Endothelial cell of umbilical vein (primary cell): ENCODE measurements around the gene CHRD. TPM values are rescaled to one million over a fixed set of nuclear protein-coding genes. Genes with fewer than 3 reads are reported as not detected.

Experiments
- BruUV-seq: library from RNA; stranded (reverse); fragments of 400-500 nt; replicated peaks from 2 replicates; lab custom pipeline; 2021; lab: Mats Ljungman, UMichigan
- CTCF ChIA-PET: fragments of 300-600, 350-600 bp; sonication (Branson Sonifier 250); formaldehyde crosslinking; loops from one replicate; lab custom pipeline; 2021; ENCODE audit warnings: antibody characterized with exemption, inconsistent platforms; lab: Charles Lee
- POLR2A ChIA-PET: fragments of 300-600, 350-600 bp; sonication (Branson Sonifier 250); formaldehyde crosslinking; loops from one replicate; lab custom pipeline; 2021; ENCODE audit warnings: antibody characterized with exemption, inconsistent platforms; lab: Charles Lee
- DNase-seq: peaks from one replicate; pipeline ENCODE4 v3.0.0-alpha.2; 2011; ENCODE audit warnings: low read depth, low spot score
- FAIRE-seq: peaks from 2 replicates; lab custom pipeline; 2011; peaks lifted over from hg19 to GRCh38; lab: Jason Lieb, UNC
- H2AFZ ChIP-seq: 2 replicates; pipeline ENCODE4 v1.6.0; 2012; ENCODE audit warnings: low read depth, low read length, control low read depth, inconsistent platforms
- H3K27ac ChIP-seq: 2 replicates; pipeline ENCODE4 v1.5.1; 2011; ENCODE audit warnings: low read depth, mild to moderate bottlenecking, control low read depth, low read length, moderate library complexity; ENCODE audit not compliant: insufficient read depth
- H3K27me3 ChIP-seq, 2 experiments: 2 replicates each; pipeline versions ENCODE4 v1.6.0 to v1.6.1; 2011; ENCODE audit warnings: low read length in 2 of 2, mixed read lengths in 1 of 2; ENCODE audit not compliant: control insufficient read depth in 2 of 2, insufficient read depth in 2 of 2
- H3K36me3 ChIP-seq, 2 experiments: 2 replicates in 1 of 2; 3 replicates in 1 of 2; pipeline ENCODE4 v1.5.1; 2011; ENCODE audit warnings: low read length in 2 of 2, mild to moderate bottlenecking in 1 of 2, moderate library complexity in 1 of 2; ENCODE audit not compliant: control insufficient read depth in 2 of 2, insufficient read depth in 2 of 2; ENCODE audit errors: extremely low read depth in 1 of 2
- H3K4me1 ChIP-seq: 3 replicates; pipeline ENCODE4 v1.5.1; 2011; ENCODE audit warnings: mild to moderate bottlenecking, low read length; ENCODE audit not compliant: control insufficient read depth, insufficient read depth; ENCODE audit errors: extremely low read depth
- H3K4me2 ChIP-seq: 2 replicates; pipeline ENCODE4 v1.6.1; 2011; ENCODE audit warnings: low read length, control low read depth, mixed read lengths; ENCODE audit not compliant: insufficient read depth
- H3K4me3 ChIP-seq, 3 experiments: fragments of 200-600 bp in 1 of 3; sonication (generic), shearing (Covaris generic) in 1 of 3; replicated peaks in 1 of 3; 2 replicates each; pipeline ENCODE4 v1.5.1; 2011 to 2016; ENCODE audit warnings: control low read depth in 3 of 3, low read length in 3 of 3, mild to moderate bottlenecking in 2 of 3, inconsistent platforms in 1 of 3, low read depth in 1 of 3, moderate library complexity in 1 of 3; ENCODE audit not compliant: insufficient read depth in 1 of 3
- H3K79me2 ChIP-seq: 2 replicates; pipeline ENCODE4 v1.6.0; 2012; ENCODE audit warnings: low read length, inconsistent platforms; ENCODE audit not compliant: control insufficient read depth, insufficient read depth
- H3K9ac ChIP-seq: replicated peaks from 2 replicates; pipeline ENCODE3; 2011; ENCODE audit warnings: low read length, control low read depth; ENCODE audit not compliant: insufficient read depth; ENCODE audit errors: extremely low read depth
- H3K9me1 ChIP-seq: replicated peaks from 3 replicates; pipeline ENCODE4 v1.6.0; 2011; ENCODE audit warnings: mild to moderate bottlenecking, low read length; ENCODE audit not compliant: control insufficient read depth, insufficient read depth; ENCODE audit errors: extremely low read depth
- H3K9me3 ChIP-seq: replicated peaks from 2 replicates; pipeline ENCODE4 v1.5.1; 2012; ENCODE audit warnings: low read length, inconsistent platforms; ENCODE audit not compliant: control insufficient read depth, insufficient read depth
- H4K20me1 ChIP-seq: replicated peaks from 2 replicates; pipeline ENCODE3; 2011; ENCODE audit warnings: mild to moderate bottlenecking, low read length; ENCODE audit not compliant: control insufficient read depth, insufficient read depth; ENCODE audit errors: extremely low read depth
- CTCF ChIP-seq, 2 donors: IDR thresholded peaks; 1 replicate in 1 of 2; 2 replicates in 1 of 2; pipeline ENCODE4 v1.5.1; 2011; ENCODE audit warnings: low read length in 2 of 2, mild to moderate bottlenecking in 2 of 2, moderate library complexity in 2 of 2, control low read depth in 1 of 2, inconsistent platforms in 1 of 2, low read depth in 1 of 2; ENCODE audit not compliant: insufficient read depth in 1 of 2; ENCODE audit errors: extremely low read depth in 1 of 2
- EZH2 ChIP-seq: IDR thresholded peaks from 2 replicates; pipeline ENCODE4 v1.6.1; 2012; ENCODE audit warnings: borderline replicate concordance, low read depth, mild to moderate bottlenecking, moderate library complexity, low read length, inconsistent platforms; ENCODE audit not compliant: severe bottlenecking
- FOS ChIP-seq: IDR thresholded peaks from 2 replicates; pipeline ENCODE4 v1.6.1; 2011; ENCODE audit warnings: mild to moderate bottlenecking, low read length, moderate library complexity, borderline replicate concordance; ENCODE audit not compliant: insufficient read depth
- GATA2 ChIP-seq: IDR thresholded peaks from 2 replicates; pipeline ENCODE4 v1.7.0; 2011; ENCODE audit warnings: low read depth, mild to moderate bottlenecking, moderate library complexity, mixed read lengths, low read length; ENCODE audit not compliant: insufficient read length, insufficient read depth
- JUN ChIP-seq: IDR thresholded peaks from 2 replicates; pipeline ENCODE4 v1.6.1; 2011; ENCODE audit warnings: borderline replicate concordance, low read depth; ENCODE audit not compliant: insufficient read length, insufficient read depth
- MAX ChIP-seq: IDR thresholded peaks from 2 replicates; pipeline ENCODE4 v1.6.1; 2011; ENCODE audit not compliant: insufficient read depth, insufficient read length
- MYC ChIP-seq: IDR thresholded peaks from one replicate; pipeline ENCODE4 v1.6.1; 2011; ENCODE audit warnings: mild to moderate bottlenecking, low read depth, low read length
- POLR2A ChIP-seq: IDR thresholded peaks from 2 replicates; pipeline ENCODE4 v1.6.1; 2012; ENCODE audit warnings: low read depth, mild to moderate bottlenecking, control low read depth, low read length
- POLR2AphosphoS5 ChIP-seq: IDR thresholded peaks from 2 replicates; pipeline ENCODE4 v1.6.1; 2012; ENCODE audit warnings: low read depth, mild to moderate bottlenecking, control low read depth, low read length, moderate library complexity; ENCODE audit not compliant: insufficient read depth
- dilution Hi-C: fragments of 300-500 bp; cut with MboI; formaldehyde crosslinking; loops from one replicate; pipeline ENCODE4 v1.15.0; 2019; ENCODE audit warnings: low sequenced_read_pairs; ENCODE audit not compliant: extremely low pct_ligation_motif_present
- intact Hi-C: fragments of 100-400 bp; cut with micrococcal nuclease; formaldehyde crosslinking; loops from one replicate; pipeline ENCODE4 v1.10.0; 2022
- polyA plus RNA-seq, 4 experiments: library from polyadenylated mRNA; depleted of rRNA in 3 of 4; stranded (reverse) in 3 of 4; unstranded in 1 of 4; fragments of >200 nt; gene quantifications; 2 replicates each; pipeline versions ENCODE4 v1.2.1 to v1.2.3, GENCODE V29; 2011 to 2012; ENCODE audit warnings: missing spikeins in 1 of 4
- total RNA-seq: library from RNA; stranded (reverse); gene quantifications from 2 replicates; pipeline ENCODE4 v1.2.3, GENCODE V29; 2021

CHRD gene
- total and polyA plus RNA-seq, 2 donors (not counting 3 experiments of a cell fraction or from before 2014, with no cell fraction given) = 0.40 to 0.54 TPM

GRCh38 chr3:184336547-184337398 is 43.1 kb upstream of the CHRD start:
- ChIA-PET CTCF (interaction anchor here (0.7 to 2.2 kb wide), 10 partner anchors 9 to 442 kb away, joined by 3 to 7 read pairs (median 4); partner anchors contain the start of gene EIF2B5), POLR2A (interaction anchor here (0.6 to 1.0 kb wide), 3 partner anchors 21 to 185 kb away, joined by 3 to 5 read pairs (median 4); no protein-coding TSS in a partner anchor)
- peak; percentile 66 for DNase-seq
- no peaks in the 10 kb centered on the region for H3K9me3 ChIP-seq
- TF ChIP-seq POLR2A (peak; percentile 46), POLR2AphosphoS5 (no peak)
- dilution Hi-C loops = no loop called here
- peaks cover 74% of the 10 kb centered on the region for H3K4me1 ChIP-seq
- H3K9ac ChIP-seq = peak overlapping the region; percentile 76
- BruUV-seq = TSS peak; percentile 6
- no peaks in the 10 kb centered on the region for H3K27me3 ChIP-seq
- H2AFZ ChIP-seq = no peak overlapping the region
- H3K4me2 ChIP-seq = peak overlapping the region; percentile 73
- H3K4me3 ChIP-seq = peak overlapping the region; percentile 31 to 62 (median 54)
- peak overlapping the region; percentile 99 for H3K27ac ChIP-seq
- no peaks in the 10 kb centered on the region for H3K9me1 ChIP-seq
- peak; percentile 96 for FAIRE-seq
- no peaks in the 10 kb centered on the region for H4K20me1 ChIP-seq
- intact Hi-C loops = loop anchor here (10.0 kb wide), 1 partner anchor 1598 kb away; the partner anchor contains the start of gene TRA2B
- peaks cover 16 to 18% of the 10 kb centered on the region in 2 experiments for H3K36me3 ChIP-seq
- peaks cover 48% of the 10 kb centered on the region for H3K79me2 ChIP-seq

DNA sequence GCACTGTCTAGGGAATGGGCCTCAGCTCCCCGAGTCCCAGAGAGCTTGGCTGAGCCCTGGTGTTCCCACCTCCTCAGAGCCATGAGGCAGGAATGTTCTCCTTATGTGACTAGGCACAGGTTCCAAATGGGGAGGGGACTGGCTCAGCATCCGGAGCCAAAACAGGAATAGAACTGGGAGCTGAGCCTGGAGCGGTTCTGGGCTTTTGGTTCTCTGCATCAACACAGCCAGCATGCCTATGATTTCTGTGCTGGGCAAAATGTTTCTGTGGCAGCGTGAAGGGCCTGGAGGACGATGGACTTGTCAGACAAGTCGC is 42.5 kb upstream of the CHRD start, which contains the start of gene FAM131A:
Gene FAM131A (plus strand): TSS at position 202 of the 316 bp plus-strand sequence. CDS start 31 bp downstream, at position 233.
- H3K27me3 ChIP-seq = no peaks in the 10 kb centered on the region
- H3K9me1 ChIP-seq = no peaks in the 10 kb centered on the region
- DNase-seq (peak; percentile 12), FAIRE-seq (peak; percentile 35)
- H3K4me3 ChIP-seq = peak within 1 kb of the TSS; percentile 31 to 62 (median 54)
- no peak for TF ChIP-seq FOS
- TF ChIP-seq EZH2 = no peak
- no peak for TF ChIP-seq JUN
- no peak for TF ChIP-seq GATA2
- no peak for TF ChIP-seq CTCF (IDR thresholded peaks at IDR 0.05; ENCODE audit: extremely low read depth in 1 of 2, insufficient read depth in 1 of 2, low read depth in 1 of 2, low read length in 2 of 2)
- no peak for TF ChIP-seq MAX
- no peak for TF ChIP-seq MYC
- no peak for TF ChIP-seq POLR2A
- TF ChIP-seq POLR2AphosphoS5 = no peak
- ChIA-PET POLR2A (interaction anchor here (0.6 to 1.0 kb wide), 3 partner anchors 22 to 186 kb away, joined by 3 to 5 read pairs (median 4); no protein-coding TSS in a partner anchor), CTCF (interaction anchor here (0.7 to 2.2 kb wide), 11 partner anchors 8 to 442 kb away, joined by 3 to 7 read pairs (median 4); partner anchors contain the start of gene EIF2B5)
- H2AFZ ChIP-seq = peak within 1 kb of the TSS; percentile 24
- peaks cover 14 to 18% of the 10 kb centered on the region in 2 experiments for H3K36me3 ChIP-seq
- peaks cover 69% of the 10 kb centered on the region for H3K4me1 ChIP-seq
- peak within 1 kb of the TSS; percentile 76 for H3K9ac ChIP-seq
- no peaks in the 10 kb centered on the region for H4K20me1 ChIP-seq
- H3K27ac ChIP-seq = peak within 1 kb of the TSS; percentile 99
- BruUV-seq = no TSS peak
- peak within 1 kb of the TSS; percentile 73 for H3K4me2 ChIP-seq
- dilution Hi-C loops (no loop called here), intact Hi-C loops (loop anchor here (10.0 kb wide), 1 partner anchor 1597 kb away; the partner anchor contains the start of gene TRA2B)
- H3K9me3 ChIP-seq = no peaks in the 10 kb centered on the region
- peaks cover 48% of the 10 kb centered on the region for H3K79me2 ChIP-seq
